ENCODE data around the gene RIMBP2. TPM values are rescaled to one million over a fixed set of nuclear protein-coding genes. Genes with fewer than 3 reads are reported as not detected.

The RIMBP2 gene
- total and polyA plus RNA-seq, 2 experiments from 2014 or later = 0.31 to 0.37 TPM

DNA sequence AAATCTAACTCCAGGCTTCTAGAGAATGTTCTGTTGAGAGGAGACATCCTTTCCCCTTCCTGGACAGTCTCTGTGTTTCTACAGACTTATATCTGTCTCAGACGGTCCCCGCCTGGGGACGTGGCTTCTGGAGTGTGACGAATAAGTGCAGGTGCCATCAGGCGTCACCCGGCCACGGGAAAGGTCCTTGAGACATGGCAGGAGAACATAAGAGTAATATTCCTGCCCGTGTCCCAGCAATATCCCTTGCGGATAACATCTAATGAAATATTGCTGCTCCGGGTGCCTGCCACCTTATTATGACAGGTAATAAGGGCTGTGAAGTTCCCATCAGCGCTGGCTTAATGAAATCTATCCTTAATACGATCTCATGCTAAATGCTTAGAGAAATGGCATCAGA, 238.8 kb downstream of the RIMBP2 start (continued):
- TF ChIP-seq, protein P1, sequence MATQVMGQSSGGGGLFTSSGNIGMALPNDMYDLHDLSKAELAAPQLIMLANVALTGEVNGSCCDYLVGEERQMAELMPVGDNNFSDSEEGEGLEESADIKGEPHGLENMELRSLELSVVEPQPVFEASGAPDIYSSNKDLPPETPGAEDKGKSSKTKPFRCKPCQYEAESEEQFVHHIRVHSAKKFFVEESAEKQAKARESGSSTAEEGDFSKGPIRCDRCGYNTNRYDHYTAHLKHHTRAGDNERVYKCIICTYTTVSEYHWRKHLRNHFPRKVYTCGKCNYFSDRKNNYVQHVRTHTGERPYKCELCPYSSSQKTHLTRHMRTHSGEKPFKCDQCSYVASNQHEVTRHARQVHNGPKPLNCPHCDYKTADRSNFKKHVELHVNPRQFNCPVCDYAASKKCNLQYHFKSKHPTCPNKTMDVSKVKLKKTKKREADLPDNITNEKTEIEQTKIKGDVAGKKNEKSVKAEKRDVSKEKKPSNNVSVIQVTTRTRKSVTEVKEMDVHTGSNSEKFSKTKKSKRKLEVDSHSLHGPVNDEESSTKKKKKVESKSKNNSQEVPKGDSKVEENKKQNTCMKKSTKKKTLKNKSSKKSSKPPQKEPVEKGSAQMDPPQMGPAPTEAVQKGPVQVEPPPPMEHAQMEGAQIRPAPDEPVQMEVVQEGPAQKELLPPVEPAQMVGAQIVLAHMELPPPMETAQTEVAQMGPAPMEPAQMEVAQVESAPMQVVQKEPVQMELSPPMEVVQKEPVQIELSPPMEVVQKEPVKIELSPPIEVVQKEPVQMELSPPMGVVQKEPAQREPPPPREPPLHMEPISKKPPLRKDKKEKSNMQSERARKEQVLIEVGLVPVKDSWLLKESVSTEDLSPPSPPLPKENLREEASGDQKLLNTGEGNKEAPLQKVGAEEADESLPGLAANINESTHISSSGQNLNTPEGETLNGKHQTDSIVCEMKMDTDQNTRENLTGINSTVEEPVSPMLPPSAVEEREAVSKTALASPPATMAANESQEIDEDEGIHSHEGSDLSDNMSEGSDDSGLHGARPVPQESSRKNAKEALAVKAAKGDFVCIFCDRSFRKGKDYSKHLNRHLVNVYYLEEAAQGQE (IDR thresholded peaks at IDR 0.05; ENCODE audit: unreplicated experiment) = no peak
- TF ChIP-seq EZH2 (IDR thresholded peaks at IDR 0.05; ENCODE audit: low read depth, unreplicated experiment) (no peak), STAT1 (IDR thresholded peaks at IDR 0.05; ENCODE audit: unreplicated experiment) (no peak), ZNF331 (CRISPR knock-in tag; IDR thresholded peaks at IDR 0.05; ENCODE audit: low read depth) (no peak), ZNF114 (CRISPR knock-in tag; IDR thresholded peaks at IDR 0.05) (no peak), CREB1 (CRISPR knock-in tag; IDR thresholded peaks at IDR 0.05; ENCODE audit: low read depth) (no peak), NANOG (IDR thresholded peaks at IDR 0.05; ENCODE audit: borderline replicate concordance) (no peak), POLR2AphosphoS5 (IDR thresholded peaks at IDR 0.05; ENCODE audit: low read depth) (no peak)
- TF ChIP-seq, protein P2, sequence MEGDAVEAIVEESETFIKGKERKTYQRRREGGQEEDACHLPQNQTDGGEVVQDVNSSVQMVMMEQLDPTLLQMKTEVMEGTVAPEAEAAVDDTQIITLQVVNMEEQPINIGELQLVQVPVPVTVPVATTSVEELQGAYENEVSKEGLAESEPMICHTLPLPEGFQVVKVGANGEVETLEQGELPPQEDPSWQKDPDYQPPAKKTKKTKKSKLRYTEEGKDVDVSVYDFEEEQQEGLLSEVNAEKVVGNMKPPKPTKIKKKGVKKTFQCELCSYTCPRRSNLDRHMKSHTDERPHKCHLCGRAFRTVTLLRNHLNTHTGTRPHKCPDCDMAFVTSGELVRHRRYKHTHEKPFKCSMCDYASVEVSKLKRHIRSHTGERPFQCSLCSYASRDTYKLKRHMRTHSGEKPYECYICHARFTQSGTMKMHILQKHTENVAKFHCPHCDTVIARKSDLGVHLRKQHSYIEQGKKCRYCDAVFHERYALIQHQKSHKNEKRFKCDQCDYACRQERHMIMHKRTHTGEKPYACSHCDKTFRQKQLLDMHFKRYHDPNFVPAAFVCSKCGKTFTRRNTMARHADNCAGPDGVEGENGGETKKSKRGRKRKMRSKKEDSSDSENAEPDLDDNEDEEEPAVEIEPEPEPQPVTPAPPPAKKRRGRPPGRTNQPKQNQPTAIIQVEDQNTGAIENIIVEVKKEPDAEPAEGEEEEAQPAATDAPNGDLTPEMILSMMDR (conservative IDR thresholded peaks at IDR 0.05; ENCODE audit: low read depth in 2 of 2) = no peak

DNA sequence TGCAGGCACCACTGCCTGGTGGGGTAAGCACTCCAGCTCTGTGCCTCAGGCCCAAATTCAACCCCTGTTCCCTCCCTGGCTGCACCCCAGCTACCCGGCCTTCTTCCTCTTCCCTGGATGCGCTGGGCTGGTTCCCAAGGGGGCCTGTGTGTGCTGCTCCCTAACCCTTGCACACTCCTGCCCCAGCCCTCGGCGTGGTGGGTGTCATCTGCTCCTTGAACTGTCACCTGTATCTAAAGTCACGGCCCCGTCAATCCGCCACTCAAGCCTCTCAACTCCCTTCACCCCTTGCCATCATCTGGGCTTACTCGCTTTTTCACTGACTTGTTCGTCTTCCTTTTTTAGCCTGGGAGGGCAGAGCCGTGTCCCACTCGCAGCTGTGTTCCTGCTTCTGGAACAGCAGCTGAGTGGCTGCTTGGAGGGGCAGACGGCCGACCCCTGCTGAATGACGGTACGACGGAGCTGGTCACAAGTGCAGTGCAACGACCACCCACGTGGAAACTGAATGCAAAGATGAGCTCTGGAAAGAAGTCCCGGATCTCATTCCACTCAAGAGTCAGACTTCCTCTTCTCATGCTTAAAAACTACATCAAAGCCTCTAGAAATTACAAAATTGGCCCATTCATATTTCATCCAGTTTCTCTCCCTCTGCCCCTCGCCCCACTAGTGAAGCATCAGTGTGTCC, 239.5 kb downstream of the RIMBP2 start:
- TF ChIP-seq NANOG (IDR thresholded peaks at IDR 0.05; ENCODE audit: borderline replicate concordance) = no peak
- TF ChIP-seq EZH2phosphoT487 (IDR thresholded peaks at IDR 0.05; ENCODE audit: unreplicated experiment) = no peak
- TF ChIP-seq ZNF114 (CRISPR knock-in tag; IDR thresholded peaks at IDR 0.05) = no peak
- no peak for TF ChIP-seq CREB1 (CRISPR knock-in tag; IDR thresholded peaks at IDR 0.05; ENCODE audit: low read depth)
- TF ChIP-seq JUNB (IDR thresholded peaks at IDR 0.05; ENCODE audit: unreplicated experiment) = no peak
- TF ChIP-seq ZNF331 (CRISPR knock-in tag; IDR thresholded peaks at IDR 0.05; ENCODE audit: low read depth) = no peak
- TF ChIP-seq STAT1 (IDR thresholded peaks at IDR 0.05; ENCODE audit: unreplicated experiment) = no peak
- H3F3A ChIP-seq (replicated peaks; ENCODE audit: low read depth) = no peaks in the 10 kb centered on the region
- H3K4me2 ChIP-seq = no peak overlapping the region
- no peaks in the 10 kb centered on the region for H4K20me1 ChIP-seq (replicated peaks; ENCODE audit: insufficient read depth)
- H3K4me3 Mint-ChIP-seq = no peak overlapping the region
- H3K27me3 Mint-ChIP-seq (ENCODE audit: insufficient read depth, low read depth, poor library complexity) = peaks cover under 1% of the 10 kb centered on the region
- ATAC-seq (no peak), DNase-seq (ENCODE audit: low spot score) (no peak)
- no peaks in the 10 kb centered on the region for H3K79me2 ChIP-seq (replicated peaks; ENCODE audit: insufficient read depth)
- H3K36me3 Mint-ChIP-seq (ENCODE audit: low read depth) = peaks cover 32% of the 10 kb centered on the region
- no peak overlapping the region for H3K27ac ChIP-seq (ENCODE audit: low read depth)
- no peak overlapping the region; the same call in 1 of the 2 replicates for H3K27ac Mint-ChIP-seq
- no peak overlapping the region for H3K4me3 ChIP-seq
- no peaks in the 10 kb centered on the region for H3K4me1 ChIP-seq (ENCODE audit: insufficient read depth)
- no peak overlapping the region for H2AFZ ChIP-seq
- no peaks in the 10 kb centered on the region for H3K27me3 ChIP-seq (ENCODE audit: insufficient read depth)
- H3K9me2 ChIP-seq (ENCODE audit: insufficient read depth) = no peaks in the 10 kb centered on the region
- H3K36me3 ChIP-seq (ENCODE audit: insufficient read depth) = no peaks in the 10 kb centered on the region
- H3K9me3 Mint-ChIP-seq = peaks cover 91% of the 10 kb centered on the region
- no peaks in the 10 kb centered on the region for H3K4me1 Mint-ChIP-seq
